OCI-LY7 (cell line): ENCODE measurements around the gene PFKP. TPM values are rescaled to one million over a fixed set of nuclear protein-coding genes. Genes with fewer than 3 reads are reported as not detected.

Experiments used
- BruUV-seq: library from RNA; stranded (reverse); fragments of 400-500 nt; replicated peaks from 2 replicates; lab custom pipeline; 2021; lab: Mats Ljungman, UMichigan
- CTCF ChIA-PET: fragments of 300-600 bp; sonication (Branson Sonifier 250); formaldehyde crosslinking; loops from one replicate; lab custom pipeline; 2022; ENCODE audit warnings: antibody characterized with exemption; ENCODE audit not compliant: unreplicated experiment; lab: Charles Lee
- POLR2A ChIA-PET: fragments of 300-600 bp; sonication (Branson Sonifier 250); formaldehyde crosslinking; loops from one replicate; lab custom pipeline; 2022; ENCODE audit warnings: antibody characterized with exemption; lab: Charles Lee
- DNase-seq: peaks from one replicate; pipeline ENCODE4 v3.0.0-alpha.2; 2015; ENCODE audit warnings: low spot score
- H2AFZ ChIP-seq: fragments of 200-600 bp; sonication (generic), shearing (Covaris generic); 2 replicates; pipeline ENCODE4 v1.6.1; 2014; ENCODE audit warnings: mild to moderate bottlenecking, antibody characterized with exemption, low read length, moderate library complexity
- H3K27ac ChIP-seq: fragments of 200-600 bp; sonication (generic); 2 replicates; pipeline ENCODE4 v1.5.1; 2014; ENCODE audit warnings: mixed run types, low read depth, mild to moderate bottlenecking, moderate library complexity, low read length, inconsistent platforms; ENCODE audit not compliant: poor library complexity, severe bottlenecking
- H3K36me3 ChIP-seq: fragments of 200-600 bp; sonication (generic); 2 replicates; pipeline ENCODE4 v1.6.1; 2014; ENCODE audit warnings: mild to moderate bottlenecking, antibody characterized with exemption, low read length, moderate library complexity, mixed read lengths; ENCODE audit not compliant: insufficient read depth
- H3K4me1 ChIP-seq: fragments of 200-600 bp; sonication (generic); 2 replicates; pipeline ENCODE4 v1.5.1; 2014; ENCODE audit warnings: mild to moderate bottlenecking, low read length; ENCODE audit not compliant: insufficient read depth, poor library complexity, severe bottlenecking
- H3K4me2 ChIP-seq: fragments of 200-600 bp; sonication (generic); 2 replicates; pipeline ENCODE4 v1.6.1; 2014; ENCODE audit warnings: mild to moderate bottlenecking, low read length
- H3K4me3 ChIP-seq: fragments of 200-600 bp; sonication (generic); 2 replicates; pipeline ENCODE4 v1.5.1; 2014; ENCODE audit warnings: mild to moderate bottlenecking, low read depth, low read length; ENCODE audit not compliant: poor library complexity, severe bottlenecking
- H3K79me2 ChIP-seq: fragments of 200-600 bp; sonication (generic); 2 replicates; pipeline ENCODE4 v1.6.1; 2016; ENCODE audit warnings: low read depth, mild to moderate bottlenecking, low read length, moderate library complexity, mixed read lengths; ENCODE audit not compliant: insufficient read depth
- H3K9me2 ChIP-seq: fragments of 200-600 bp; sonication (generic); 2 replicates; pipeline ENCODE4 v1.6.1; 2016; ENCODE audit warnings: mild to moderate bottlenecking, low read length, mixed read lengths; ENCODE audit not compliant: insufficient read depth
- H3K9me3 ChIP-seq: fragments of 200-600 bp; sonication (generic); 2 replicates; pipeline ENCODE4 v1.6.1; 2014; ENCODE audit warnings: mild to moderate bottlenecking, mixed run types, low read length, mixed read lengths
- H4K20me1 ChIP-seq: fragments of 200-600 bp; sonication (generic); 2 replicates; pipeline ENCODE4 v1.6.1; 2014; ENCODE audit warnings: mild to moderate bottlenecking, antibody characterized with exemption, low read length, moderate library complexity, mixed read lengths; ENCODE audit not compliant: insufficient read depth
- CTCF ChIP-seq: fragments of 200-600 bp; sonication (generic); conservative IDR thresholded peaks from 2 replicates; pipeline ENCODE4 v1.5.1; 2014; ENCODE audit warnings: mild to moderate bottlenecking, antibody characterized with exemption, low read length, moderate library complexity, mixed read lengths
- EZH2phosphoT487 ChIP-seq: fragments of 200-600 bp; sonication (generic); IDR thresholded peaks from 2 replicates; pipeline ENCODE4 v1.6.1; 2018; ENCODE audit warnings: low read depth, borderline replicate concordance, mild to moderate bottlenecking, mixed run types, antibody characterized with exemption, low read length, moderate library complexity, mixed read lengths
- intact Hi-C: fragments of 100-400 bp; cut with micrococcal nuclease; formaldehyde crosslinking; loops from one replicate; pipeline ENCODE4 v1.10.0; 2022; ENCODE audit not compliant: unreplicated experiment
- total RNA-seq, 2 experiments: library from RNA; depleted of rRNA in 1 of 2; stranded (reverse); fragments of >200 nt in 1 of 2; shearing (Covaris generic) in 1 of 2; gene quantifications; 2 replicates each; pipeline ENCODE4 v1.2.3, GENCODE V29; 2014 to 2022

PFKP gene
- total RNA-seq, 2 experiments from 2014 or later, result 85.4 to 154 TPM

- ChIA-PET POLR2A (no interaction called here), CTCF (no interaction called here)
- H4K20me1 ChIP-seq, result peaks cover 4% of the 10 kb centered on the region; the same call in 1 of the 2 replicates
- no TSS peak for BruUV-seq
- H3K4me1 ChIP-seq, result no peaks in the 10 kb centered on the region
- no peak overlapping the region for H3K4me3 ChIP-seq
- H3K4me2 ChIP-seq, result no peak overlapping the region
- DNase-seq, result no peak
- no peaks in the 10 kb centered on the region for H3K79me2 ChIP-seq
- H3K27ac ChIP-seq, result no peak overlapping the region
- no peaks in the 10 kb centered on the region for H3K9me2 ChIP-seq
- peaks cover 96% of the 10 kb centered on the region for H3K36me3 ChIP-seq
- no peak overlapping the region for H2AFZ ChIP-seq
- H3K9me3 ChIP-seq, result no peaks in the 10 kb centered on the region
- TF ChIP-seq CTCF (no peak), EZH2phosphoT487 (no peak)
- intact Hi-C loops, result no loop called here
Measured at GRCh38 chr10:3135006-3135405, 67.7 kb downstream of the PFKP start.

- CTCF ChIA-PET, result no interaction called here
- H3K9me3 ChIP-seq, result no peaks in the 10 kb centered on the region
- no peak overlapping the region for H3K4me3 ChIP-seq
- no TSS peak for BruUV-seq
- no peaks in the 10 kb centered on the region for H3K9me2 ChIP-seq
- H2AFZ ChIP-seq, result no peak overlapping the region
- peaks cover 99% of the 10 kb centered on the region for H3K36me3 ChIP-seq
- POLR2A ChIA-PET, result no interaction called here
- no peaks in the 10 kb centered on the region for H3K4me1 ChIP-seq
- TF ChIP-seq EZH2phosphoT487 (no peak), CTCF (no peak)
- no peak overlapping the region for H3K4me2 ChIP-seq
- H4K20me1 ChIP-seq, result peaks cover 4% of the 10 kb centered on the region; the same call in 1 of the 2 replicates
- no peak for DNase-seq
- intact Hi-C loops, result no loop called here
- H3K27ac ChIP-seq, result no peak overlapping the region
- no peaks in the 10 kb centered on the region for H3K79me2 ChIP-seq
Measured at GRCh38 chr10:3136336-3136735, 69.0 kb downstream of the PFKP start.

DNA sequence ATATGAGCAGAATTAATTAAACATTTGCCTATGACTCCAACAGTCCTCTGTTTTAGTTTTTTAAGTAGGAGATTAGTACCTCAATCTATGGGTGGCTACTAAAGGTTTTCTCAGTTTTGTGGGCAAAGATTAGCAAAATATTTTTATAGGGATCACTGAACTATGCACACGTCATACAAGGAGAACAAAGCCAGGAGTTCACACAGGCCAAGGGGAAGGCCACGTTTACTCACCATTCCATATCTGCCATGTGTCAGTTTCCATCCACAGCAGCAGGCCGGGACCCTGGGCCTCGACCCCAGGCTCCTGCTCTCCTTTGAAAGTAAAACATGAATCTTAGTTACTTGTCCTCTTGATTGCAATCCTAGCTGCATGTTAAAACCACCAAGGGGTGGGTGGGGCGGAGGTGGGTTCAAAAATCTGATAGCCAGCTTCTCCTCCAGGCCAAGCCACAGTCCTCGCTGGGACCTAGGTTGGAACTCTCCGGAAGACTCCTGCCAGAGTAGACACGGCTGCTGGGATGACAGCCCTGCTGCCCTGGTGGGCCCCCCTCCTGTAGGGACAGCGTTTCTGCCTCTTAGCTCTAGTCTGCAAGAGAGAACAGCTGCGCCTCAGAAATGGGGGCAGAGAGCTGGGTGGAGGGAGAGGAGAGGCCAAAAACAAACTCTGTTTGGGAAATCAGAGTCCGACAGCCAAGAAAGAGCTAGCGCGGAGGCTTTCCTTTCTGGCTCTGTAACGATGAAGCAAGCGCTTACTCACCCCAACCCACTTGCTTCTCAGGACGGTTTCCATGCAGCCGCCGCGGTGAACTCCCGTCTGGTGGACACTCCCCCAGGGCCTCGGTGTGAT is 69.6 kb downstream of the PFKP start:
- no peak for TF ChIP-seq CTCF
- no peak for TF ChIP-seq EZH2phosphoT487
- Histone ChIP-seq H3K4me2 (no peak overlapping the region), H3K9me2 (no peaks in the 10 kb centered on the region), H3K4me3 (no peak overlapping the region), H3K4me1 (no peaks in the 10 kb centered on the region), H4K20me1 (peaks cover 4% of the 10 kb centered on the region; the same call in 1 of the 2 replicates), H3K36me3 (peaks cover 100% of the 10 kb centered on the region), H3K79me2 (no peaks in the 10 kb centered on the region), H2AFZ (no peak overlapping the region), H3K27ac (no peak overlapping the region), H3K9me3 (no peaks in the 10 kb centered on the region)
- CTCF ChIA-PET, result no interaction called here
- POLR2A ChIA-PET, result no interaction called here
- intact Hi-C loops, result no loop called here
- no TSS peak for BruUV-seq
- DNase-seq, result no peak
